ENCODE data around the gene ADAMTS6. TPM values are rescaled to one million over a fixed set of nuclear protein-coding genes. Genes with fewer than 3 reads are reported as not detected.

Gene ADAMTS6
- total RNA-seq, 2 donors from 2014 or later, result 0.12 to 0.77 TPM

DNA sequence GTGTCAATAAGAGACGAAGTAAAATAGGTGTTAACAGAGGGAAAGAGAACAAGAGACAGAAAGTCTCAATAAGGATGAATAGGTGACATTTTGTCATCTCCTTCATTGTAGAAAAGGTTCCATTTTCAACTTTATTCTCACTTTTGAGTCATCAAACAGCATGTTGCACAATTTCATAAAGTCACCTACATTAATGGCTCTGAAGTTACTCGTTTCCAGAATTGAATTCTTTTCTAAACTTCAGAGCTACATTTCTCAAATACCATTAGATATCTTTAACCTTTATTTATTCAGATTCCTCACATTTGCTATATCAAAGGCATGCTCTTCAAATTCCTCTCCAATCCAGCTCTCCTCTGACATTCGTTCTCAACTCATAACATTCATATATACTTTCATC lies 13.1 kb downstream of the ADAMTS6 start:
- Histone ChIP-seq H3K27ac (no peak overlapping the region), H3K4me1 (no peaks in the 10 kb centered on the region), H3K9me3 (no peaks in the 10 kb centered on the region), H3K4me3 (no peak overlapping the region), H3K36me3 (no peaks in the 10 kb centered on the region), H3K9ac (ENCODE audit: low read depth in 2 of 2, low read length in 2 of 2) (no peak overlapping the region), H3K27me3 (no peaks in the 10 kb centered on the region)
- DNase-seq, result no peak
- TF ChIP-seq, protein P1, sequence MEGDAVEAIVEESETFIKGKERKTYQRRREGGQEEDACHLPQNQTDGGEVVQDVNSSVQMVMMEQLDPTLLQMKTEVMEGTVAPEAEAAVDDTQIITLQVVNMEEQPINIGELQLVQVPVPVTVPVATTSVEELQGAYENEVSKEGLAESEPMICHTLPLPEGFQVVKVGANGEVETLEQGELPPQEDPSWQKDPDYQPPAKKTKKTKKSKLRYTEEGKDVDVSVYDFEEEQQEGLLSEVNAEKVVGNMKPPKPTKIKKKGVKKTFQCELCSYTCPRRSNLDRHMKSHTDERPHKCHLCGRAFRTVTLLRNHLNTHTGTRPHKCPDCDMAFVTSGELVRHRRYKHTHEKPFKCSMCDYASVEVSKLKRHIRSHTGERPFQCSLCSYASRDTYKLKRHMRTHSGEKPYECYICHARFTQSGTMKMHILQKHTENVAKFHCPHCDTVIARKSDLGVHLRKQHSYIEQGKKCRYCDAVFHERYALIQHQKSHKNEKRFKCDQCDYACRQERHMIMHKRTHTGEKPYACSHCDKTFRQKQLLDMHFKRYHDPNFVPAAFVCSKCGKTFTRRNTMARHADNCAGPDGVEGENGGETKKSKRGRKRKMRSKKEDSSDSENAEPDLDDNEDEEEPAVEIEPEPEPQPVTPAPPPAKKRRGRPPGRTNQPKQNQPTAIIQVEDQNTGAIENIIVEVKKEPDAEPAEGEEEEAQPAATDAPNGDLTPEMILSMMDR (IDR thresholded peaks at IDR 0.05), result no peak
- intact Hi-C loops (cut with DNase I), result no loop called here

DNA sequence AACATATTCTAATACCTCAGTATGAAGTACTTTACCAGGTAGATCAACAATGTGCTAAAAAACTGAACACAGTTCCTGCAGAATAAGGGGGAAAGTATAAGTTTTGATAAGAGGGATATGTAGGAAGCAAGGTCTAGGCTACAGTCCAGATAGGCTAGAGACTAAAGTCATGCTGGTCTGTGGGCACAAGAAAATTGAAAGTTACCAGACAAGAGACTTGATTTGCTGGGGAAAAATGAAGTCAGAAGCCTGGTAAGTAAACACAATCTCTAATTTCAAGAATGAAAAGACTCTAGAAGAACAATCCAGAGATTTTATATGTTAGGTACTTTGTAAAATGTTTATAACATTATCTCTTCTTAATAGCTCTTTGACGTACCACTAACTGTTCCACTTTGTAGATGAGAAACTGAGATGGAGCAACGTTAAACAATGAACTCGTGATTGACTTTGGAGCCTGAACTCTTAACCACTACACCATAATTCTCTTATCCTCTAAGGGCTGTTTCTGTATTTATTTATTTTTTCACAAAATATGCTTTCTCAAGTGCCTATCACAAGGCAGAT lies 19.5 kb downstream of the ADAMTS6 start:
- TF ChIP-seq, protein P1 (IDR thresholded peaks at IDR 0.05), result no peak
- Histone ChIP-seq H3K27me3 (no peaks in the 10 kb centered on the region), H3K4me1 (no peaks in the 10 kb centered on the region), H3K9ac (ENCODE audit: low read depth in 2 of 2, low read length in 2 of 2) (no peak overlapping the region), H3K36me3 (no peaks in the 10 kb centered on the region), H3K27ac (no peak overlapping the region), H3K9me3 (no peaks in the 10 kb centered on the region), H3K4me3 (no peak overlapping the region)
- intact Hi-C loops (cut with DNase I), result no loop called here
- DNase-seq, result no peak

DNA sequence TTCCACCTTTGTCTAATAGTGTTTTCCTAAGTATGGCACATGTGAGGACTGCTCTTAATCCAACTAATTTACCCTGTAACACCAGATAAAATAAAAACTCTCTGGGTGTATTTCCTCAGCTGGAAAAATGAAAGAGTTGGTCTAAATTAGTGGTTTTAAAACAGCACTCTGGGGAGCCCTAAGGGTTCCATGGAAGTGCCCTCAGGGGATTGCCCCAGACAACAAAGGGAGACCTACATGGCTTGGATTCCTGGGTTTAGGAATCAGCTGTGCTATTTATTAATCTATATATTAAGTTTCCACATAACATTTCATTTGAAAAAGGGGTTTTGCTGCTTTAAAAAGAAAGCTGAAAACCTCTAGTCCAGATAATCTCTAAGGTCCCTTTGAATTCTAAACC lies 20.2 kb downstream of the ADAMTS6 start:
- H3K27me3 ChIP-seq, result no peaks in the 10 kb centered on the region
- H3K9ac ChIP-seq (ENCODE audit: low read depth in 2 of 2, low read length in 2 of 2), result no peak overlapping the region
- TF ChIP-seq, protein P1 (IDR thresholded peaks at IDR 0.05), result no peak
- no peak overlapping the region for H3K27ac ChIP-seq
- no peaks in the 10 kb centered on the region for H3K9me3 ChIP-seq
- H3K4me1 ChIP-seq, result no peaks in the 10 kb centered on the region
- no peak overlapping the region for H3K4me3 ChIP-seq
- DNase-seq, result no peak
- intact Hi-C loops (cut with DNase I), result no loop called here
- H3K36me3 ChIP-seq, result no peaks in the 10 kb centered on the region

DNA sequence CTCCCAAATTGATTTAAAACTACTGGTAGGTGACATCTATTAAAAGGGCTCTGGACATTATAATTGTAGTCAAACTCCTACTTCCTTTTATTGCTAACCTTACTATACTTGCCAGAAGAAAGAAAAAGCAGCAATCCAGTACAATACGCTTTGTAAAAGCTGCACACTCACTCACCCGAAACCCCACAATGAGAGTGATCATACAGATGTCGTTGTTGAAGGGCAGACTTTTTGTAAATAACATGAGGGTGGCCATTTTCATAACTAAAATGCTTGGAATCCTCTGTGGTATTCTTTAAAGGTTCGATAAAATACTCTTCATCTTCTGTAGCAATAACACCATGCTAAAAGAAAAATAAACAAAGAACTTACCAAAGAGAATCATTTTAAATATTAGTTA lies 21.7 kb downstream of the ADAMTS6 start:
- H3K9me3 ChIP-seq, result no peaks in the 10 kb centered on the region
- H3K9ac ChIP-seq (ENCODE audit: low read depth in 2 of 2, low read length in 2 of 2), result no peak overlapping the region
- DNase-seq, result no peak
- H3K4me1 ChIP-seq, result no peaks in the 10 kb centered on the region
- intact Hi-C loops (cut with DNase I), result no loop called here
- no peak overlapping the region for H3K27ac ChIP-seq
- no peak overlapping the region for H3K4me3 ChIP-seq
- no peaks in the 10 kb centered on the region for H3K36me3 ChIP-seq
- no peaks in the 10 kb centered on the region for H3K27me3 ChIP-seq
- TF ChIP-seq, protein P1 (IDR thresholded peaks at IDR 0.05), result no peak

DNA sequence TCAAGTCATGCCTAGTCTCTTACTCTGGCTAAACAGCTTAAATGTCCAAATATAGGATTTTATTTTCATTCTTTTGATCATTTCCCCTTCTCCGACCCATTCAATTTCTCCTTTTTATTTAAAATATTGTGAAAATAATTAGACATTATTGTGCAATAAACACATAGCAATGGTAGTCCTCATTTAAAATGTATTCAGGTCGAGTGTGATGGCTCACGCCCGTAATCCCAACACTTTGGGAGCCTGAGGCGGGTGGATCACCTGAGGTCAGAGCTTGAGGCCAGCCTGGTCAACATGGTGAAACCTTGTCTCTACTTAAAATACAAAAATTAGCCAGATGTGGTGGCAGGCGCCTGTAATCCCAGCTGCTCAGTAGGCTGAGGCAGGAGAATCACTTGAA lies 26.7 kb downstream of the ADAMTS6 start:
- no peak for DNase-seq
- intact Hi-C loops (cut with DNase I), result no loop called here
- no peaks in the 10 kb centered on the region for H3K9me3 ChIP-seq
- H3K36me3 ChIP-seq, result no peaks in the 10 kb centered on the region
- no peak overlapping the region for H3K4me3 ChIP-seq
- no peaks in the 10 kb centered on the region for H3K27me3 ChIP-seq
- H3K9ac ChIP-seq (ENCODE audit: low read depth in 2 of 2, low read length in 2 of 2), result no peak overlapping the region
- H3K4me1 ChIP-seq, result no peaks in the 10 kb centered on the region
- H3K27ac ChIP-seq, result no peak overlapping the region
- TF ChIP-seq, protein P1 (IDR thresholded peaks at IDR 0.05), result no peak
